GM19467 (cell line): ENCODE results near the gene BTBD9.
A peak's percentile ranks its signal among the peaks of the same experiment; 100 is the strongest.

Experiments
- ATAC-seq: cut with Tn5 transposase; IDR thresholded peaks from one replicate; pipeline ENCODE4 v1.9.1; 2021; ENCODE audit warnings: mild to moderate bottlenecking, moderate library complexity; ENCODE audit not compliant: unreplicated experiment

Gene BTBD9

DNA sequence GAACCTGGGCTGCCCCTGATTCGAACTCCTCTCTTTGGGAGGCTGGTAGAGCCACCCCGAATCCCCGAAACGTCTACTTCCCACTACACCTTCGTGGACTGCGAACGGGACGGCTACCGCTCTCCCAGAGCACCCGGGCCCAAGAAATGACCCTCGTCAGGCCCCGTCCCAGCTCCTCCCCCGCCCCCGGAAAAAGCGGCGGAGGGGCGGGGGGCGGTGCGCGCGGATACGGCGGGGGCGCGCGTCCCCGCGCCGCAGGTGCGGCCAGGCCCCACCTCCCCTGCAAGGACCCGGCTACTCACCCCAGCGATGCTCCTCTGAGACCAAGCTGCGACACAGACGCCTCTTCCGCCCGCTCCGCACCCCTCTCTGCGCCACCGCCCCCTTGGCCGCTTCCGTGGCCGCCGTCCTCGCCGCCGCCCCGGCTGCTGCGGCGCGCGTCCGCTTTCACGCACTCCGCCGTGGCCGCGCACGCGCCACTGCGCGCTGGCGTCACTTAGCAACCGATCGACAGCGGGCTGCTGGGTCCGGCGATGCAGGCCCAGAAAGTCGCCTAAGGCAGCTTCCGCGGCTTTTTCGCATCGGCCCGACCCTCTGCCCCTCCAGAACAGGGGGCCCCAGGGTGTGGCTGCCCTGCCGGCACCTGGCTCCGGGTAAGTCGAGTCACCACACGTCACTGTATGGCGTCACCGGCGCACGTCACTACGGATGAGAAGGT is at the start of gene BTBD9:
BTBD9 (minus strand) TSS at position 432 of the 718 bp plus-strand sequence.
- peak; percentile 78 for ATAC-seq

DNA sequence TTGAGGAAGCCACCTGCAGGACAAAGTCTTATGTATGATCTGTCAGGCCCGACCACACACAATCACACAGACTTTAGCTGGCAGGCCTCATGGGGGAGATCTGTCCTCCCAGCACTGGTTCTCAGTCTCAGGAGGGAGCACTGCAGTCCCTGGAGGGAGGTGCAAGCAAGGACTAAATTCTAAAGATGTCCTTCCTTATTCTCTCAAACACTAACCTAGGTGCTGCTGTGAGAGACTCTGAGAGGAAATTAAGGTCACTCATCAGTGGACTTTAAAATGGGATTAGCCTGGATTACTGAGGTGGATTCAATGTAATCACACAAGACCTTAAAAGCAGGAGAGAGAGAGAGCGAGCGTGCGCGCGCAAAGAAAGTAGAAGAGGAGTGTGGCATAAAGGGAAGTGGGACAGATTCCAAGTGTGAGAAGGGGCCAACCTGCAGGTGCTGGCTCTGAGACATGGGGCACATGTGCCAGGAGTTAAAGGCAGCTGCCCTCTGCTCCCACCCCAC is 48.9 kb upstream of the BTBD9 start:
- ATAC-seq = peak; percentile 67

DNA sequence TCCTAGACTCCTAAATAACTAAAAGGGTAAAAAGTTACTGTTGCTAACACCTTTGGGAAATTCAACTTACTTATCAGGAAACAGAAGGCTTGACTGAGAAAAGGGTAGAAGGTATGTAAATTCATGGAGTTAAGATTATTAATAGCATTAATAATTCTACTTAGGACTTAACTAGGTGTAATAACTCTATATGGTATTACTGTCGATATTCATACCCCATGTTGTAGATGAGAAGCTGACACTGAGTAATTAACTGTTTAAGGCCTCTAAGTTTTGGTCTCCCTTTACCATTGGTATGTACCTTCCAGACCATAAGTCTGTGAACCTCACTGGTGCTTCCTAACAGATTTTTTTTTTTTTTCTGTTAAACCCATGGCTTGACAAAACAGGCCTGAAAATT is 47.8 kb upstream of the BTBD9 start:
- ATAC-seq = no peak

DNA sequence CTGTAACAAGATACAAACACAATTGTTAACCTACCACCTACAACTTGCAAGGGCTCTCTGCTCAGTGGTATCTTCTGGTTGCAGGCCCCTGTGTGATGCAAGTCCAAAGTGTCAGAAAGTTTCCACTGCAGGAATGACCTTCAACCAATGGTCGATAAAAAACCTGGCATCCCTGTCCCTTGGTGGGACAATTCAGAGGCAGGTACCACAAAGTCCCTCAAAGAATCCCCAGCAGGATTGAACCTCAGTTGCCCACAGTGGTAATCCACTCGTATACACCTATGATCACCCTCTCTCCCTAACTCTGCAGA is 47.3 kb upstream of the BTBD9 start:
- ATAC-seq = no peak

DNA sequence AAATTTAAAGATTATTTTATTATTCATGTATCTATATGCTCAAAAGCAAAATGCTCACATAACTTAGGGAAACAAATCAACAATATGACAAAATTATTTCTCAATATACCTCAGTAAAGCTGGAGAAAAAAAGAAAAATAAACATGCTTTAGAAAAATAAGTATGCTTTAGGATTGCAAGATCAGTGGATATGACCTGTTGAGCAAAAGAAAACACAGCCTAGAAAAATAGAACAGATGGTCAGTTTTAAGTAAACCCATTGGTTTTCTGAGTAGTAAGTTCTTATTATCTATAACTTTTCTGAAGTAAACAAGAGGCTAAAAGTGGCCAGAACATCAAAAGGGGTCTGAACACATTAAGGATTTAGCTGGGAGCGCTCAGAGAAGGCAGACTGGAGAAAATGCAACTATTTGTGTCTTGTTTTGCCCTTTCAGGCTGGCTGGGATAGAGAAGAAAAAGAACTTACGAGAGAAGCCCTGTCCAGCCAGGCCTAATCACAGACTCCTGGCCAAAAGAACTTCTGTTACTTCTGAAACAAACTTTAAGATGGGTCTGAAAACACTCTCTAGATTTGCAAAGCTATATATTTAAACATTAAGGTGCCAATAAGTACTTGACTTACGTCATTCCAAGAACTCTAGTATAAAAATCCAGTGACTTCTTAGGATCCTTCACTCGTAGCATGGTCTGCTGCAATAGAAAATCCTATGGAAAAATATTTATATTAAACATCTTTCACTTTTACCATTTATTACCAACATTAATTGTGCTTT is 46.7 kb upstream of the BTBD9 start:
- ATAC-seq = no peak

DNA sequence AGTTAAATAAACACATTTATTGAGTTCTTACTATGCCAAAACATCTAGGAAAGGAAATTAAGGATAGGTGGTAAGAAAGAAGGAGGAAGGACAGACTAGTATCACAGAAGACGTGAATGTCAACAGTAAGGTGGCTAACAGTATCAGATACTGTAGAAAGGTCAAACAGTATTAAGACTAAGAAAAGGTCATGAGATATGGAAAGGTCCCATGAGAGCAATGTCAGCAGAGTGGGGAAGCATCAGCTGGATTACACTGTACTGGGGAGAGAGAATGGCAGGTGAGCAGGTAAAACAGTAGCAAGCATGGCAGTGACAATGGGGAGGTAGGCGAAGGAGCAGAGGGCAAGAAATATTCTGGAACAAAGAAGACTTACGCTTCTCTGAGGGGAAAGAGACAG is 45.2 kb upstream of the BTBD9 start:
- no peak for ATAC-seq

DNA sequence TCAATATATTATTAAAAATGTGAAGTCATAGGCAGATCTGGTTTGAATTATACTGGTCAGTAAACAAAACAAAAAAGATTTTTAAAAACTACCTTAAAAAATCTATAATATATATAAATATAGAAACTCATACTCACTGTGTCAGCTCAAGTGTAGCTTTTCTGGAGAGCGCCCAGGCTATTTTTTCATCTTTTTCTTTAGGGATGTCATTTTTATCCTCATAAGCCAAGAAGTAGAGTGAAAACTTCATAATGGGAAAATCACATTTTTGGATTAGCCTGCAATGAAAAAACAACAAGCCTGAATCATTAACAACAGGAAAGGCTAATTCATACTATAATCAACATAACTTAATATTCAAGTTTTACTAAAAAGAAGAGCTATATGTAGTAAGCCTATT is 44.5 kb upstream of the BTBD9 start:
- ATAC-seq = no peak

DNA sequence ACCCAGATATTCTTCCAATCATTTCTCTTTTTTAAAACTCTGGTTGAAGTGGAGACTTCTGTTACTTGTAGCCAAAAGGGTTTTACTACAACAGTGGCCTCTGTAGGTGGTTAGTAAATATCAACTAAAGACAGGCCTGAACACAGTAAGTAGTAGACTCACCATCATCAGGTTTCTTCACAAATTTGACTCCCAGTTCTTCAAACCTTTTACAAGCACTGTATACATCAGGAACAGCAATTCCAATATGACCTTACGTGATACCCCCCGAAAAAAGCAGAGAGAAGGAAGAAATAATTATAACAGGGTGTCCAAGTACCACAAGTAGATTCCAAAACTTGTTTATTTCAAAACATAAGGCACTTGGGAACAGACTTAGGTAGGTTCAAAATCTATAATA is 42.1 kb upstream of the BTBD9 start:
- ATAC-seq = no peak

DNA sequence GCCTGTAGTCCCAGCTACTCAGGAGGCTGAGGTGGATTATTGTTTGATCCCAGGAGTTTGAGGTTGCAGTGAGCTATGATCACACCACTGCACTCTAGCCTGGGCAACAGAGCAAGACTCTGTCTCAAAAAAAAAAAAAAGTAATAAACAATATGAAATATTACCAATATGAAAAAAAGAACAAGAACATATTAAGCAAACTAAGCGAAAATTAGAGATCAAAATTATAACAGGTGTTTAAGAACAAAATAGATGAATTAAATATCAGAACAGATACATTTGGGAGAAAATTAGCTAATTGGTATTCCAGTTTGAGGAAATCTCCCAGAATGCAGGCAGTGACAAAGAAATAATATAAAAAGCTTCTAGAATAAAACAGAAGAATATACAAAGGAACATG is 39.9 kb upstream of the BTBD9 start:
- no peak for ATAC-seq

DNA sequence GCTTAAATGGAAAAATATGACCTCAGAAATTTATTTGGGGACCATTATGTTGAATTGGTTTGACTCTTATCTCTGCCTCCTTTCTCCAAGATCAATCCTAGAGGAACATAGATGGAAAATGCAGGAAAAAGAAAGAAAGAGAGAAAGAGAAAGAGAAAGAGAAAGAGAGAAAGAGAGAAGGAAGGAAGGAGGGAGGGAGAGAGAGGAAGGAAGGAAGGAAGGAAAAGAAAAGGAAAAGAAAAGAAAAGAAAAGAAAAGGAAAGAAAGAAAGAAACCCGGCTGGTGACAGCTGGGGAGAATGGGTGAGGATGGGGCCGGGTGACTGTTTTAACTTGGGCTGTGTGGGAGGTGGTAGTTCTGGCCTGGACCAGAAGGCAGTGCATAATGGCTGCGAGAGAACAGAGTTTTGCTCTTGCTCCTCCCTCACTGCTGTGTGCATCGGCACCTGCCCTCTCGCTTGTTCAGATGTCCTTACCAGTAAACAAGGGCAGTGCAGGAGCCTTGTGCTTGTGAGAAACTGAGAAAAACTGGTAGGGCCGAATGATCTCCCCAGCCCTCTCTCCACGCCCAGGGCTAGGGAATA is 38.5 kb upstream of the BTBD9 start:
- ATAC-seq = no peak

DNA sequence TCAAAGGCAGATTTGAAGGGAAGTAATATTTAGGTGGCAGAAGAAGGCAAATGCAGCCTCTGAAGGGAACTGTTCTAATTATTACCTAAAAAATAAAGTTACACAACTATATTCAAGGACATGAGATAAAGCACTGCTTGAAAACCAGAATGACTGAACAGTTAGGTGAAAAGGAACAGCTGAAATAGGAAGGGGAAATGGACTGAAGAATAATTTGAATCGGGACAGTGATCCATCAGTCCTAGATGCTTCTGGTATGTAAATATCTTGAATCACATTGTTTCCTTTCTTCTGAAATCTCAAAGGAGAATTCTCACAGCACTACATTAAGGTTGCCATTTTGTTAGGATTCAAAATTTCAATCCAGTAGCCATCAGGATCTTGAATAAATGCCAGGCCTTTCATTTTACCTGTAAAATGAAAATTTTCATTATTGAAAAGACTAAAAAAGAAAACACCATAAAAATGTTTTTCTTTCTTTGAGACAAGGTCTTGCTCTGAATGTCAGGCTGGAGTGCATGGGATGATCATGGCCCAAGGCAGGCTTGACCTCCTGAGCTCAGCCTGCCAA is 37.3 kb upstream of the BTBD9 start:
- ATAC-seq = no peak

DNA sequence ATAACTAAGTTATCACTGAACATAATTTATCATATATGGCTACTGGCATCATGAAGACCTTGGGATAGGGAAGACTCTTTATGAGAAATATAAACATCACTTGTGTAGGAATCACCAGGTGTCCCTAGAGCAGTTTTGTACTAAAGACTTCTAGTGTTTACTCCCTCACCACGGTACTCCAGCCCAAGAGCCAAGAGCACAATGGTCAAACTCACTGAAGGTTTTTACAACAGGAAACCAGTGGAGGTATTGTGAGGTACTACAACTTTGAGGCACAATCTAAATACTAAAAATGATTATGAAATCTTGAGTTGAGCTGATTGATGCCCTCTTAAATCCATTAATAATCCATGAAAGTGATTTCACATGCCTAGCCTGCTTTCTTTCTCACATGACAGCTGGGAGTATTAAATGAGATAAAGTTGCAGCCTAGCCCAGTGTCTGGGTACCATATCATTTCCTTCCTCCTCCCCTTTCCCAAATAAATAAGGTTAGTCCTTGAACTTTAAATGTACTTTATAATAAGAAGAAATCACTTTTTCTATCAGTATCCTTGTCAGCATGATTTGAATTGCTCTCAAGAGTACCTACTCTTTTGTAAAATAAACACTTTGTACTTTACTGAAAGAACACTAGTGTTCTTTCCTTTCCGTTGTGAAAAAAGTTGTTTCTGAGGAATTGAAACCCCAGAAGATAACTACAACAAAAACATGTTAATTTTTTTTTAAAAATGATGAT is 36.7 kb upstream of the BTBD9 start:
- ATAC-seq = no peak

DNA sequence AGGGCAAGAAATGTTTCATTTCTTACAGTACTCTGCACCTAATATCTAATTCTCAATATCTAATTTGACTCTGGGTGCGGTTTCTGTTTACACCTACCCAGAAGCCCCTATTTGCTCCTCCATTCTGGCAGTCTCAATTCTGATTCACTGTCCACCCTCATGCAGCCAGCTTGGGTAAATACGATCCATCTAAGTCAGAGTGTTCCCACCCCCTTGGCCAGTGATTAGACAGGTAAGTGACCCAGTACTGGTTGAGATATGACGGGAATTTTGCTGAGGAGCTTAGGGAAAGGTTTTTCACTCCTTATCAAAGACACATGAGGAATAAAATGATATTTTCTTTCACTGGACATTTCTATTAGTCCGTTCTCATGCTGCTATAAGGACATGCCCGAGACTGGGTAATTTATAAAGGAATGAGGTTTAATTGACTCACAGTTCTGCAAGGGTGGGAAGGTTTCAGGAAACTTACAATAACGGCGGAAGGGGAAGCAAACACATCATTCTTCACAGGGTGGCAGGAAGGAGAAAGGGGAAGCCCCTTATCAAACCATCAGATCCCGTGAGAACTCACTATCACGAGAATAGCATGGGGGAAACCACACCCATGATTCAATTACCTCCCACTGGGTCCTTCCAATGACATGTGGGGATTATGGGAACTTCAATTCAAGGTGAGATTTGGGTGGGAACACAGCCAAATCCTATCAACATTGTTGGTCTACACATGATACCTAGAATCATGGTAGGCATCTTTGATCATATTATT is 33.9 kb upstream of the BTBD9 start:
- ATAC-seq = no peak

DNA sequence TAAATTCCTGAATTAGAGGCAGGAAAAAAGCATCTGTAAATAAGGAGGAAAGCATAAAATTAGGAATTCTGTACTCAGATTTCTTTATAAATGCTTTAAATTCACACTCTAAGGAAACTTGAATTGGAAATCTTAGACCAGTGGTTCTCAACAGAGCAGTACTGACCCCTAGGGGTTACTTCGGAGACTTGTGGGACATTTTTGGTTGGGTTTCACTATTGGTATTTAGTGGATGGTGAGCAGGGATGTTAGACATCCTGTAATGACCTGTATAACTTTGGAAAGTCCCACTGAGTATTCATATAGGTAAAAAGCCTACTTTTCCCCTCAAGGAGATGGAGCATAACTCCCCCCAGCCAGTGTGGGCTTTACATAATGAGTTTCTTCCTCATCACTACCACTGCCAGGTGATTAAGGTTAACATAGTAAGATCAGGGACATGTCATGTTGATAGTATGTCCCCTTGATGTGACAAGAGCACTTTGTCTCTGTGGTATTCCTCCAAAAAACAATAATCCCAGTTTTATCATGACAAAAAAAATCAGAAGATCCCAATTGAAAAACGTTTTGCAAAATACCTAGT is 32.2 kb upstream of the BTBD9 start:
- ATAC-seq = no peak

DNA sequence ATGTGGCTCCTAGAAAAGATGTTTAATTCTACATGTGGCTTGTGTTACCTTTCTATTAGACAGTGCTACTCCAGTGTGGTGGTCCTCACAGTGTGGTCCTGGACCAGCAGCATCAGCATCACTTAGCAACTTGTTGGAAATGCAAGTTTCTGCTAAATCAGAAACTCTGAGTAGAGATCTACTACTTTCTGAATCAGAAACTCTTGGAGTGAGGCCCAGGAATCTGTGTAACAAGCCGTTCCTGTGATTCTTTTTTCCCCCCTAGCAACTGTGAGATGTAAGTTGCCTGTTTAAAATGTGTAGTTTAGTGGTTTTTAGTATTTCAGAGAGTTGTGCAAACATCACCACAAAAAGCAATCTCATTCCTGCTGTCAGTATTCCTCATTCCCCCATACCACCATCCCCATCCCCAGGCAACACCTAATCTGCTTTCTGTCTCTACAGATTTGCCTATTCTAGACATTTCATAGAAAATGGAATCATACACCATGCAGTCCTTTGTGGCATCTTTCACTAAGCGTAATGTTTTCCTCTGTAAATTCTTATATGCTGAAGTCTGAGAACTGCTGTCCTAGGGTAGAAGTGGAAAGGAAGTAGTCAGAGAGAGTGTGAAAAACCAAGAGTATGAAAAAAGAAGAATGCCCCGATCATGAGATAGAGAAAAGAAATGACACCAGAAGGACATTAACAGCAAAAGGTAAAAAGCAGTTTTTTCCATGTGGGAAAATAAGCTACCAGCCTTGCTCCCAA is 18.9 kb upstream of the BTBD9 start:
- ATAC-seq = no peak

DNA sequence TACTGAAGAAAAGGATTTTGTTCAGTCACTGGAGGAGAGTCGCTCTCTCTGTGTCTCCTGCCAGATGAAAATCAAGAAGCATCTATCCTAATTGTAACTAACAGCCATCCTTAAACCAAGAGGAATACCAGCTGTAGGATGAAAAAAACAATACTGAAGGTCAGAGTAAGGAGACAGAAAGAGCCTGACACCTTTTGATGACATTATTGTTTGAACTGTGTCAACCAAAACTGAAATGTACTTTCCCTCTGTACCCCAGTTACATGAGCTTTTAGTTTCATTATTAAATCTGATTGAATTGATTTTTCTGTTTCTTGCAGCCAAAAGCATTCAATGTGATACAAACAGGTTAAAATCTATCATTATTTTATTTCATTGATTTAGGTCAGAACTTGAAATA is 17.2 kb upstream of the BTBD9 start:
- ATAC-seq = no peak

DNA sequence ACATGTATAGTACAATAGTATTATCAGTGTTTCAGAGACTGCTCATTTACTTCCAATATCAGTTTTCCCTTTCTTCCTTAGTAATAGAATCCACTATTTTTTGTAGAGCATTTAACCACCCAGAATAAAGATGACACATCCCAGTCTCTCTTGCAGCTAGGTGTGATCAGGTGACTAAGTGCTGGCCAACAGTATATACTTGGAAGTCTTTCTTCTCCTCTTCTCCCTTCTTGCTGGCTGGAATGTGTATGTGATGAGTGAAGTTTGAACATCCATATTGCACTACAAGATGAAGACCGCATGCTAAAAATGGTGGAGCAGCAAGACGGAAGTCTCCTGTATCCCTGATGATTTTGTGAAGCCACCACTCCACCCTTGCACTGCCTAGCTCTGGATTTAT is 14.5 kb upstream of the BTBD9 start:
- no peak for ATAC-seq

DNA sequence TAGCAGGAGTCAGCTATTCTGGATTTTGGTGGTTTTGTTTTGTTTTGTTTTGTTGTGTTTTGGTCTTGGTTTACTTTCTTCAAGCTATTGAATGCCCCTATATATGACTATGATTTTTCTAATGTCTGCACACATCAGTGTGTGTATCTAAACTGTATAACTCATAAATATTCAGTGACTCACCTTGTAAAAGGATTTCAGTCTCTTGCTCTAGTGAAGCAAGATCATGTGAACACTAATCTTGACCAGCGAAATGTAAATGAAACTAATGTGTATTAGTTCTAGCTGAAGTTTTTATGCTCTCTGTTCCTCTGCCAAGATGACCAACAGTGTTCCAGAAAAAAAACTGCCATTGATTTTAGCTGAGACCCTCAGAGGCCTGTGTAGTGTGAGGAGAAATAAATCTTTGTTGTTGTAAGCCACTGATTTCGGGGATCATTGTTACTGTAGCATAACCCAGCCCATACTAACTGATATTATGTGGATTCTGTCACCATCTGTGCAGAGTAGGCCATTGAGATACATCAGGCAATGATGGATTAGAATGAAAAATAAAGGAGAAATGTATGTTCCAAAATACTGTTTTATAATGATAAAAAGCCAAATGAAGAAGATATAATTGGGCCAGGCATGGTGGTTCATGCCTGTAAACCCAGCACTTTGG is 11.5 kb upstream of the BTBD9 start:
- ATAC-seq = no peak
